DMS53 treated with DMSO at 0.1 percent for 48 hours (cell line): ENCODE data around the gene GNA12.
"Not testable (repeated sequence)": the region's sequence is repeated elsewhere in the genome, so short reads cannot be mapped to it uniquely, and the experiment has no call there.

Experiments
- DNase-seq: peaks from one replicate; lab custom pipeline; 2025; ENCODE audit not compliant: unreplicated experiment; lab: John Stamatoyannopoulos, UW

GNA12 gene

GRCh38 chr7:2757904-2758672 is 86.0 kb downstream of the GNA12 start:
- DNase-seq: peak; percentile 96

- peak; percentile 63 for DNase-seq
Measured at GRCh38 chr7:2757361-2757903, 86.7 kb downstream of the GNA12 start.

GRCh38 chr7:2755531-2755930 is 88.6 kb downstream of the GNA12 start:
- DNase-seq: no peak

- DNase-seq: no peak
Measured at GRCh38 chr7:2754912-2755311, 89.2 kb downstream of the GNA12 start.

GRCh38 chr7:2754086-2754485 is 90.0 kb downstream of the GNA12 start:
- DNase-seq: no peak

- no peak for DNase-seq
Measured at GRCh38 chr7:2753148-2753547, 91.0 kb downstream of the GNA12 start.

- DNase-seq: no peak
Measured at GRCh38 chr7:2751086-2751485, 93.0 kb downstream of the GNA12 start.

- no peak for DNase-seq
Measured at GRCh38 chr7:2750004-2750407, 94.1 kb downstream of the GNA12 start.

- not testable (repeated sequence) for DNase-seq
Measured at GRCh38 chr7:2748684-2749083, 95.4 kb downstream of the GNA12 start.

GRCh38 chr7:2743523-2744185 is 100.5 kb downstream of the GNA12 start:
- not testable (repeated sequence) for DNase-seq

- no peak for DNase-seq
Measured at GRCh38 chr7:2738766-2739549, 105.2 kb downstream of the GNA12 start.

- DNase-seq: no peak
Measured at GRCh38 chr7:2737771-2738540, 106.2 kb downstream of the GNA12 start.

- DNase-seq: not testable (repeated sequence)
Measured at GRCh38 chr7:2737005-2737743, 106.9 kb downstream of the GNA12 start.

- DNase-seq: no peak
Measured at GRCh38 chr7:2736411-2736914, 107.6 kb downstream of the GNA12 start.

GRCh38 chr7:2735744-2736143 is 108.4 kb downstream of the GNA12 start:
- no peak for DNase-seq

- no peak for DNase-seq
Measured at GRCh38 chr7:2734751-2735571, 109.1 kb downstream of the GNA12 start.

- DNase-seq: no peak
Measured at GRCh38 chr7:2734084-2734686, 109.9 kb downstream of the GNA12 start.

- DNase-seq: no peak
Measured at GRCh38 chr7:2732959-2733584, 111.0 kb downstream of the GNA12 start.
